ENCODE results near the gene CDCP1.

Gene CDCP1

GRCh38 chr3:45105855-45106671, 40.1 kb downstream of the CDCP1 start:
- H3K4me3 ChIP-seq (ENCODE audit: low read depth, low read length), result no peak overlapping the region
- TF ChIP-seq CTCF (IDR thresholded peaks at IDR 0.05; ENCODE audit: insufficient read depth, low read depth, low read length, missing control alignments), result no peak
- peak; percentile 30 for DNase-seq (ENCODE audit: low read depth)

GRCh38 chr3:45104715-45105711, 41.2 kb downstream of the CDCP1 start:
- H3K4me3 ChIP-seq (ENCODE audit: low read depth, low read length), result no peak overlapping the region
- no peak for TF ChIP-seq CTCF (IDR thresholded peaks at IDR 0.05; ENCODE audit: insufficient read depth, low read depth, low read length, missing control alignments)
- DNase-seq (ENCODE audit: low read depth), result no peak

- no peak overlapping the region for H3K4me3 ChIP-seq (ENCODE audit: low read depth, low read length)
- DNase-seq (ENCODE audit: low read depth), result no peak
- no peak for TF ChIP-seq CTCF (IDR thresholded peaks at IDR 0.05; ENCODE audit: insufficient read depth, low read depth, low read length, missing control alignments)
Observed at GRCh38 chr3:45103753-45104714, 42.1 kb downstream of the CDCP1 start.

GRCh38 chr3:45103334-45103733, 42.8 kb downstream of the CDCP1 start:
- H3K4me3 ChIP-seq (ENCODE audit: low read depth, low read length), result no peak overlapping the region
- no peak for DNase-seq (ENCODE audit: low read depth)
- no peak for TF ChIP-seq CTCF (IDR thresholded peaks at IDR 0.05; ENCODE audit: insufficient read depth, low read depth, low read length, missing control alignments)

- no peak overlapping the region for H3K4me3 ChIP-seq (ENCODE audit: low read depth, low read length)
- no peak for TF ChIP-seq CTCF (IDR thresholded peaks at IDR 0.05; ENCODE audit: insufficient read depth, low read depth, low read length, missing control alignments)
- no peak for DNase-seq (ENCODE audit: low read depth)
Observed at GRCh38 chr3:45100981-45101407, 45.2 kb downstream of the CDCP1 start.

GRCh38 chr3:45098310-45098709, 47.9 kb downstream of the CDCP1 start:
- no peak for TF ChIP-seq CTCF (IDR thresholded peaks at IDR 0.05; ENCODE audit: insufficient read depth, low read depth, low read length, missing control alignments)
- no peak overlapping the region for H3K4me3 ChIP-seq (ENCODE audit: low read depth, low read length)
- no peak for DNase-seq (ENCODE audit: low read depth)
